HG02571 (cell line): ENCODE measurements around the gene GSTT2.
"Not testable (repeated sequence)": the region's sequence is repeated elsewhere in the genome, so short reads cannot be mapped to it uniquely, and the experiment has no call there.

Experiments used
- ATAC-seq: cut with Tn5 transposase; IDR thresholded peaks from one replicate; pipeline ENCODE4 v1.9.1; 2021; ENCODE audit warnings: mild to moderate bottlenecking, moderate library complexity; ENCODE audit not compliant: unreplicated experiment

The GSTT2 gene

GRCh38 chr22:23979557-23980240, at the start of gene GSTT2:
Gene GSTT2, plus strand, starts transcription at chr22:23980134.
- not testable (repeated sequence) for ATAC-seq

- no peak for ATAC-seq
Observed at GRCh38 chr22:23938328-23939016, 41.5 kb upstream of the GSTT2 start.

GRCh38 chr22:23939017-23939357, 40.9 kb upstream of the GSTT2 start:
- ATAC-seq, result no peak

GRCh38 chr22:23940166-23940565, 39.8 kb upstream of the GSTT2 start:
- not testable (repeated sequence) for ATAC-seq

GRCh38 chr22:23947391-23947790, 32.5 kb upstream of the GSTT2 start:
- ATAC-seq, result not testable (repeated sequence)

GRCh38 chr22:23949764-23950163, 30.2 kb upstream of the GSTT2 start:
- ATAC-seq, result not testable (repeated sequence)

- ATAC-seq, result not testable (repeated sequence)
Observed at GRCh38 chr22:23951383-23951782, 28.6 kb upstream of the GSTT2 start.

- not testable (repeated sequence) for ATAC-seq
Observed at GRCh38 chr22:23952794-23953405, 27.0 kb upstream of the GSTT2 start.

- not testable (repeated sequence) for ATAC-seq
Observed at GRCh38 chr22:23953485-23953884, 26.4 kb upstream of the GSTT2 start.

- not testable (repeated sequence) for ATAC-seq
Observed at GRCh38 chr22:23954193-23954990, 25.5 kb upstream of the GSTT2 start.

GRCh38 chr22:23954991-23955305, 25.0 kb upstream of the GSTT2 start:
- ATAC-seq, result not testable (repeated sequence)

GRCh38 chr22:23955886-23956285, 24.0 kb upstream of the GSTT2 start:
- not testable (repeated sequence) for ATAC-seq

GRCh38 chr22:23956301-23956900, 23.5 kb upstream of the GSTT2 start:
- ATAC-seq, result not testable (repeated sequence)

- not testable (repeated sequence) for ATAC-seq
Observed at GRCh38 chr22:23961084-23961771, 18.7 kb upstream of the GSTT2 start, which contains the start of gene GSTT2B. Gene GSTT2B, minus strand, starts transcription at chr22:23961195. Its CDS starts 64 bp downstream, at chr22:23961131.

- not testable (repeated sequence) for ATAC-seq
Observed at GRCh38 chr22:23966094-23966493, 13.8 kb upstream of the GSTT2 start.

GRCh38 chr22:23966568-23966967, 13.4 kb upstream of the GSTT2 start, which contains the start of gene DDTL:
Gene DDTL, plus strand, starts transcription at chr22:23966888. Its CDS starts 27 bp downstream, at chr22:23966915.
- ATAC-seq, result peak; percentile 82

GRCh38 chr22:23969071-23969470, 10.9 kb upstream of the GSTT2 start:
- ATAC-seq, result no peak

- no peak for ATAC-seq
Observed at GRCh38 chr22:23970201-23970641, 9.7 kb upstream of the GSTT2 start.

GRCh38 chr22:23970816-23971486, 9.0 kb upstream of the GSTT2 start:
- ATAC-seq, result no peak
